Activated CD4-positive, alpha-beta T cell treated with anti-CD3 and anti-CD28 coated beads, Interleukin-2, amount 10 ng/mL, durations not matched to agents 7 days and 5 days (primary cell): ENCODE data around the gene CALCR. TPM values are rescaled to one million over a fixed set of nuclear protein-coding genes. Genes with fewer than 3 reads are reported as not detected.

Source experiments
- CTCF ChIA-PET: fragments of 350-600 bp; sonication (Branson Sonifier 250); formaldehyde crosslinking; loops from one replicate; lab custom pipeline; 2021; ENCODE audit warnings: antibody characterized with exemption; lab: Charles Lee
- POLR2A ChIA-PET: fragments of 350-600 bp; sonication (Branson Sonifier 250); formaldehyde crosslinking; loops from one replicate; lab custom pipeline; 2021; ENCODE audit warnings: antibody characterized with exemption; lab: Charles Lee
- DNase-seq: peaks from one replicate; pipeline ENCODE4 v3.0.0-alpha.2; 2020
- H3K27ac Mint-ChIP-seq: one replicate; pipeline ENCODE4 v1.8.0; 2021; ENCODE audit warnings: mild to moderate bottlenecking, moderate library complexity, mixed read lengths
- H3K27me3 Mint-ChIP-seq: one replicate; pipeline ENCODE4 v1.8.0; 2021; ENCODE audit warnings: mixed read lengths
- H3K36me3 Mint-ChIP-seq: one replicate; pipeline ENCODE4 v1.8.0; 2021; ENCODE audit warnings: low read depth, mixed read lengths
- H3K4me1 Mint-ChIP-seq: one replicate; pipeline ENCODE4 v1.8.0; 2021; ENCODE audit warnings: mixed read lengths
- H3K4me3 Mint-ChIP-seq: one replicate; pipeline ENCODE4 v1.8.0; 2021; ENCODE audit warnings: mild to moderate bottlenecking, moderate library complexity, mixed read lengths
- H3K9me3 Mint-ChIP-seq: one replicate; pipeline ENCODE4 v1.8.0; 2021; ENCODE audit warnings: mixed read lengths
- total RNA-seq, 2 experiments: library from RNA; stranded (reverse); gene quantifications; one replicate each; pipeline ENCODE4 v1.2.3, GENCODE V29; 2021

The CALCR gene
- total RNA-seq, 2 experiments from 2014 or later: not detected

GRCh38 chr7:93579431-93579830 lies 4.9 kb upstream of the CALCR start:
- Mint-ChIP-seq H3K4me1 (no peaks in the 10 kb centered on the region), H3K27me3 (peaks cover 22% of the 10 kb centered on the region), H3K9me3 (no peaks in the 10 kb centered on the region), H3K36me3 (no peaks in the 10 kb centered on the region), H3K27ac (no peak overlapping the region), H3K4me3 (no peak overlapping the region)
- POLR2A ChIA-PET: no interaction called here
- CTCF ChIA-PET: no interaction called here
- no peak for DNase-seq

GRCh38 chr7:93578762-93579161 lies 4.2 kb upstream of the CALCR start:
- DNase-seq: no peak
- Mint-ChIP-seq H3K36me3 (no peaks in the 10 kb centered on the region), H3K9me3 (no peaks in the 10 kb centered on the region), H3K4me1 (no peaks in the 10 kb centered on the region), H3K27ac (no peak overlapping the region), H3K4me3 (no peak overlapping the region), H3K27me3 (peaks cover 28% of the 10 kb centered on the region)
- ChIA-PET CTCF (no interaction called here), POLR2A (no interaction called here)

GRCh38 chr7:93575555-93576399 lies 1.3 kb upstream of the CALCR start:
- Mint-ChIP-seq H3K27ac (no peak overlapping the region), H3K4me3 (no peak overlapping the region), H3K36me3 (no peaks in the 10 kb centered on the region), H3K4me1 (no peaks in the 10 kb centered on the region), H3K9me3 (no peaks in the 10 kb centered on the region), H3K27me3 (peaks cover 34% of the 10 kb centered on the region)
- CTCF ChIA-PET: no interaction called here
- no peak for DNase-seq
- POLR2A ChIA-PET: no interaction called here

GRCh38 chr7:93574269-93574645 lies 267 bp downstream of the CALCR start:
- no peak overlapping the region for H3K4me3 Mint-ChIP-seq
- POLR2A ChIA-PET: no interaction called here
- no peaks in the 10 kb centered on the region for H3K4me1 Mint-ChIP-seq
- no peak overlapping the region for H3K27ac Mint-ChIP-seq
- no peak for DNase-seq
- H3K36me3 Mint-ChIP-seq: no peaks in the 10 kb centered on the region
- H3K9me3 Mint-ChIP-seq: no peaks in the 10 kb centered on the region
- peaks cover 29% of the 10 kb centered on the region for H3K27me3 Mint-ChIP-seq
- CTCF ChIA-PET: no interaction called here

GRCh38 chr7:93569189-93569588 lies 5.3 kb downstream of the CALCR start:
- ChIA-PET CTCF (no interaction called here), POLR2A (no interaction called here)
- H3K4me1 Mint-ChIP-seq: no peaks in the 10 kb centered on the region
- H3K27ac Mint-ChIP-seq: no peak overlapping the region
- H3K27me3 Mint-ChIP-seq: peaks cover 9% of the 10 kb centered on the region
- DNase-seq: no peak
- no peak overlapping the region for H3K4me3 Mint-ChIP-seq
- H3K36me3 Mint-ChIP-seq: no peaks in the 10 kb centered on the region
- no peaks in the 10 kb centered on the region for H3K9me3 Mint-ChIP-seq

GRCh38 chr7:93566876-93567275 lies 7.6 kb downstream of the CALCR start:
- ChIA-PET POLR2A (no interaction called here), CTCF (no interaction called here)
- Mint-ChIP-seq H3K4me3 (no peak overlapping the region), H3K9me3 (no peaks in the 10 kb centered on the region), H3K4me1 (no peaks in the 10 kb centered on the region), H3K27me3 (no peaks in the 10 kb centered on the region), H3K36me3 (no peaks in the 10 kb centered on the region), H3K27ac (no peak overlapping the region)
- no peak for DNase-seq

GRCh38 chr7:93563584-93563983 lies 10.9 kb downstream of the CALCR start:
- no peaks in the 10 kb centered on the region for H3K36me3 Mint-ChIP-seq
- no peaks in the 10 kb centered on the region for H3K9me3 Mint-ChIP-seq
- H3K27ac Mint-ChIP-seq: no peak overlapping the region
- ChIA-PET CTCF (no interaction called here), POLR2A (no interaction called here)
- H3K4me3 Mint-ChIP-seq: no peak overlapping the region
- no peak for DNase-seq
- H3K27me3 Mint-ChIP-seq: no peaks in the 10 kb centered on the region
- H3K4me1 Mint-ChIP-seq: no peaks in the 10 kb centered on the region

GRCh38 chr7:93562936-93563335 lies 11.6 kb downstream of the CALCR start:
- no peaks in the 10 kb centered on the region for H3K27me3 Mint-ChIP-seq
- no peak overlapping the region for H3K27ac Mint-ChIP-seq
- no peak overlapping the region for H3K4me3 Mint-ChIP-seq
- ChIA-PET POLR2A (no interaction called here), CTCF (no interaction called here)
- DNase-seq: no peak
- no peaks in the 10 kb centered on the region for H3K9me3 Mint-ChIP-seq
- H3K36me3 Mint-ChIP-seq: no peaks in the 10 kb centered on the region
- H3K4me1 Mint-ChIP-seq: no peaks in the 10 kb centered on the region

- ChIA-PET POLR2A (no interaction called here), CTCF (no interaction called here)
- Mint-ChIP-seq H3K36me3 (no peaks in the 10 kb centered on the region), H3K4me1 (no peaks in the 10 kb centered on the region), H3K4me3 (no peak overlapping the region), H3K27ac (no peak overlapping the region), H3K27me3 (no peaks in the 10 kb centered on the region), H3K9me3 (no peaks in the 10 kb centered on the region)
- DNase-seq: no peak
These were observed 12.4 kb downstream of the CALCR start for GRCh38 chr7:93562106-93562505.

GRCh38 chr7:93559639-93560491 lies 14.7 kb downstream of the CALCR start:
- H3K27me3 Mint-ChIP-seq: no peaks in the 10 kb centered on the region
- POLR2A ChIA-PET: no interaction called here
- DNase-seq: no peak
- no peak overlapping the region for H3K27ac Mint-ChIP-seq
- H3K9me3 Mint-ChIP-seq: no peaks in the 10 kb centered on the region
- H3K4me1 Mint-ChIP-seq: no peaks in the 10 kb centered on the region
- CTCF ChIA-PET: no interaction called here
- H3K36me3 Mint-ChIP-seq: no peaks in the 10 kb centered on the region
- H3K4me3 Mint-ChIP-seq: no peak overlapping the region

GRCh38 chr7:93558705-93559614 lies 15.6 kb downstream of the CALCR start:
- no peaks in the 10 kb centered on the region for H3K27me3 Mint-ChIP-seq
- H3K9me3 Mint-ChIP-seq: no peaks in the 10 kb centered on the region
- ChIA-PET CTCF (no interaction called here), POLR2A (no interaction called here)
- no peak overlapping the region for H3K4me3 Mint-ChIP-seq
- H3K27ac Mint-ChIP-seq: no peak overlapping the region
- no peak for DNase-seq
- H3K36me3 Mint-ChIP-seq: no peaks in the 10 kb centered on the region
- no peaks in the 10 kb centered on the region for H3K4me1 Mint-ChIP-seq

GRCh38 chr7:93551931-93552330 lies 22.6 kb downstream of the CALCR start:
- H3K9me3 Mint-ChIP-seq: no peaks in the 10 kb centered on the region
- no peak overlapping the region for H3K4me3 Mint-ChIP-seq
- no peak for DNase-seq
- ChIA-PET POLR2A (no interaction called here), CTCF (no interaction called here)
- no peaks in the 10 kb centered on the region for H3K4me1 Mint-ChIP-seq
- no peaks in the 10 kb centered on the region for H3K36me3 Mint-ChIP-seq
- no peak overlapping the region for H3K27ac Mint-ChIP-seq
- H3K27me3 Mint-ChIP-seq: no peaks in the 10 kb centered on the region
